Hepatocyte (in vitro differentiated cells): ENCODE measurements around the gene USP20. TPM values are rescaled to one million over a fixed set of nuclear protein-coding genes. Genes with fewer than 3 reads are reported as not detected.

Experiments
- DNase-seq: peaks from one replicate; pipeline ENCODE4 v3.0.0-alpha.2; 2016; ENCODE audit warnings: low spot score
- H2AFZ ChIP-seq: fragments of 200-600 bp; sonication (generic); 2 replicates; pipeline ENCODE4 v1.6.0; 2016; ENCODE audit warnings: antibody characterized with exemption, mild to moderate bottlenecking
- H3K27ac ChIP-seq: fragments of 200-600 bp; sonication (generic); 2 replicates; pipeline ENCODE4 v1.5.1; 2016; ENCODE audit warnings: mild to moderate bottlenecking
- H3K27me3 ChIP-seq: fragments of 200-600 bp; sonication (generic); 2 replicates; pipeline ENCODE4 v1.6.1; 2016
- H3K36me3 ChIP-seq: fragments of 200-600 bp; sonication (generic); replicated peaks from 2 replicates; pipeline ENCODE4 v1.5.1; 2016; ENCODE audit warnings: low read depth; ENCODE audit not compliant: insufficient read depth
- H3K4me1 ChIP-seq: fragments of 200-600 bp; sonication (generic); 2 replicates; pipeline ENCODE4 v1.5.1; 2016; ENCODE audit warnings: mild to moderate bottlenecking, moderate library complexity; ENCODE audit not compliant: insufficient read depth
- H3K4me2 ChIP-seq: fragments of 200-600 bp; sonication (generic); 2 replicates; pipeline ENCODE4 v1.6.0; 2016
- H3K4me3 ChIP-seq: fragments of 200-600 bp; sonication (generic); 2 replicates; pipeline ENCODE4 v1.5.1; 2016; ENCODE audit warnings: mild to moderate bottlenecking
- H3K79me2 ChIP-seq: fragments of 200-600 bp; sonication (generic); 2 replicates; pipeline ENCODE4 v1.6.0; 2017; ENCODE audit warnings: mild to moderate bottlenecking
- H3K9me2 ChIP-seq: fragments of 200-600 bp; sonication (generic); replicated peaks from 2 replicates; pipeline ENCODE4 v1.6.0; 2017; ENCODE audit warnings: mild to moderate bottlenecking; ENCODE audit not compliant: insufficient read depth
- H3K9me3 ChIP-seq: fragments of 200-600 bp; sonication (generic); 2 replicates; pipeline ENCODE4 v1.5.1; 2016; ENCODE audit warnings: low read depth, mild to moderate bottlenecking
- H4K20me1 ChIP-seq: fragments of 200-600 bp; sonication (generic); 2 replicates; pipeline ENCODE4 v1.6.0; 2016; ENCODE audit warnings: mild to moderate bottlenecking; ENCODE audit not compliant: insufficient read depth, poor library complexity, severe bottlenecking
- CTCF ChIP-seq: fragments of 200-600 bp; sonication (generic); IDR thresholded peaks from 2 replicates; pipeline ENCODE4 v1.5.1; 2016; ENCODE audit warnings: antibody characterized with exemption, mild to moderate bottlenecking; ENCODE audit not compliant: poor library complexity
- EZH2 ChIP-seq: fragments of 200-600 bp; sonication (generic); IDR thresholded peaks from 2 replicates; pipeline ENCODE4 v1.6.1; 2016; ENCODE audit warnings: antibody characterized with exemption, mild to moderate bottlenecking, borderline replicate concordance
- EZH2phosphoT487 ChIP-seq: fragments of 200-600 bp; sonication (generic); IDR thresholded peaks from one replicate; pipeline ENCODE4 v1.6.1; 2018; ENCODE audit warnings: antibody characterized with exemption, mild to moderate bottlenecking, low read depth, moderate library complexity; ENCODE audit not compliant: unreplicated experiment, severe bottlenecking
- WGBS: methylation state at CpG from one replicate; pipeline ENCODE4 v1.1.6; 2016; ENCODE audit warnings: low lambda C conversion rate; ENCODE audit errors: missing lambda C conversion rate; 5-methylcytosine and 5-hydroxymethylcytosine counted together
- microRNA-seq: library from miRNA; unstranded; fragments of <30 nt; microRNA quantifications from one replicate; pipeline ENCODE4, GENCODE V29; 2017
- polyA plus RNA-seq: library from polyadenylated mRNA; unstranded; fragments of >200 nt; fragmentation: Nextera tagmentation; extraction: Ambion mirVana; gene quantifications from 2 replicates; pipeline ENCODE4 v1.2.1, GENCODE V29; 2016
- small RNA-seq: library from RNA; depleted of rRNA; stranded (forward); fragments of <200 nt; gene quantifications from one replicate; pipeline ENCODE3, GENCODE V24; 2014
- total RNA-seq: library from RNA; depleted of rRNA; stranded (reverse); fragments of >200 nt; gene quantifications from 2 replicates; pipeline ENCODE4 v1.2.3, GENCODE V29; 2014

The USP20 gene
- total and polyA plus RNA-seq, 2 experiments from 2014 or later: 10.6 to 29.0 TPM

- H3K79me2 ChIP-seq: no peaks in the 10 kb centered on the region
- H3K36me3 ChIP-seq: peaks cover 2% of the 10 kb centered on the region
- no peak for DNase-seq
- H3K4me3 ChIP-seq: no peak overlapping the region
- H3K4me2 ChIP-seq: no peak overlapping the region
- TF ChIP-seq EZH2phosphoT487 (no peak), CTCF (no peak), EZH2 (no peak)
- no peaks in the 10 kb centered on the region for H3K9me2 ChIP-seq
- 90% methylated on average over 6 of the region's 6 CpGs for whole genome bisulfite sequencing
- no peak overlapping the region for H3K27ac ChIP-seq
- no peaks in the 10 kb centered on the region for H3K27me3 ChIP-seq
- no peaks in the 10 kb centered on the region for H4K20me1 ChIP-seq
- no peaks in the 10 kb centered on the region for H3K9me3 ChIP-seq
- H2AFZ ChIP-seq: no peak overlapping the region
- no peaks in the 10 kb centered on the region for H3K4me1 ChIP-seq
These were observed 88.3 kb downstream of the USP20 start for GRCh38 chr9:129923589-129923988.

- Histone ChIP-seq H3K9me2 (no peaks in the 10 kb centered on the region), H3K4me2 (no peak overlapping the region), H3K9me3 (no peaks in the 10 kb centered on the region), H3K4me1 (peaks cover 11% of the 10 kb centered on the region), H3K36me3 (peaks cover 2% of the 10 kb centered on the region), H4K20me1 (no peaks in the 10 kb centered on the region), H3K27ac (no peak overlapping the region), H3K27me3 (no peaks in the 10 kb centered on the region), H3K79me2 (no peaks in the 10 kb centered on the region), H2AFZ (no peak overlapping the region), H3K4me3 (no peak overlapping the region)
- no peak for DNase-seq
- WGBS: 92% methylated on average over 9 of the region's 9 CpGs
- TF ChIP-seq EZH2phosphoT487 (no peak), CTCF (no peak)
These were observed 94.4 kb downstream of the USP20 start for GRCh38 chr9:129929496-129930125.

GRCh38 chr9:129930743-129931142 is 95.5 kb downstream of the USP20 start:
- no peaks in the 10 kb centered on the region for H4K20me1 ChIP-seq
- peaks cover 2% of the 10 kb centered on the region for H3K36me3 ChIP-seq
- H3K27ac ChIP-seq: no peak overlapping the region
- no peak for DNase-seq
- no peaks in the 10 kb centered on the region for H3K9me3 ChIP-seq
- H3K4me1 ChIP-seq: peaks cover 11% of the 10 kb centered on the region
- no peak overlapping the region for H3K4me2 ChIP-seq
- H2AFZ ChIP-seq: no peak overlapping the region
- no peak overlapping the region for H3K4me3 ChIP-seq
- no peaks in the 10 kb centered on the region for H3K79me2 ChIP-seq
- 94% methylated on average over 2 of the region's 2 CpGs for WGBS
- H3K27me3 ChIP-seq: no peaks in the 10 kb centered on the region
- no peaks in the 10 kb centered on the region for H3K9me2 ChIP-seq
- no peak for TF ChIP-seq CTCF
- no peak for TF ChIP-seq EZH2phosphoT487
- TF ChIP-seq EZH2: no peak

Small RNA genes lying within 50 kb of the gene (microRNA-seq; reads per million reads assigned to microRNA genes)
- gene MIR6855: not detected

Small RNA genes lying within 50 kb of the gene (small RNA-seq; reads per million reads assigned to genes)
- gene MIR6855: not detected

Other genes with a start within 250 kb of the USP20 start
- gene C9orf50, start 214.4 kb upstream of the USP20 start, total RNA-seq: not detected in 2 replicates
- gene C9orf50, start 214.4 kb upstream of the USP20 start, polyA plus RNA-seq: 0.86 TPM in 1 of 2 replicates, not detected in the other
- 20.8 and 32.5 TPM in 2 replicates for gene NTMT1, start 209.3 kb upstream of the USP20 start, total RNA-seq
- gene NTMT1, start 209.3 kb upstream of the USP20 start, polyA plus RNA-seq: 66.9 and 81.4 TPM in 2 replicates
- gene ASB6, start 193.3 kb upstream of the USP20 start, total RNA-seq: 10.5 and 14.2 TPM in 2 replicates
- 10.7 and 15.5 TPM in 2 replicates for gene ASB6, start 193.3 kb upstream of the USP20 start, polyA plus RNA-seq
- gene PRRX2, start 169.8 kb upstream of the USP20 start, total RNA-seq: 5.7 and 9.7 TPM in 2 replicates
- gene PRRX2, start 169.8 kb upstream of the USP20 start, polyA plus RNA-seq: 14.0 and 23.0 TPM in 2 replicates
- 17.1 and 26.4 TPM in 2 replicates for gene PTGES, start 82.4 kb upstream of the USP20 start, total RNA-seq
- gene PTGES, start 82.4 kb upstream of the USP20 start, polyA plus RNA-seq: 94.9 and 103 TPM in 2 replicates
- gene TOR1B, start 32.3 kb upstream of the USP20 start, total RNA-seq: 28.1 and 34.6 TPM in 2 replicates
- gene TOR1B, start 32.3 kb upstream of the USP20 start, polyA plus RNA-seq: 7.7 and 11.5 TPM in 2 replicates
- 38.7 and 44.8 TPM in 2 replicates for gene TOR1A, start 11.3 kb upstream of the USP20 start, total RNA-seq
- 40.2 and 50.4 TPM in 2 replicates for gene TOR1A, start 11.3 kb upstream of the USP20 start, polyA plus RNA-seq
- gene C9orf78, start 183 bp upstream of the USP20 start, total RNA-seq: 43.8 and 48.3 TPM in 2 replicates
- 47.9 and 48.6 TPM in 2 replicates for gene C9orf78, start 183 bp upstream of the USP20 start, polyA plus RNA-seq
- 16.4 and 19.5 TPM in 2 replicates for gene FNBP1, start 207.7 kb downstream of the USP20 start, total RNA-seq
- gene FNBP1, start 207.7 kb downstream of the USP20 start, polyA plus RNA-seq: 21.0 and 24.6 TPM in 2 replicates
- 23.5 and 25.6 TPM in 2 replicates for gene GPR107, start 218.4 kb downstream of the USP20 start, total RNA-seq
- 10.6 and 10.7 TPM in 2 replicates for gene GPR107, start 218.4 kb downstream of the USP20 start, polyA plus RNA-seq